ENCODE data around the gene PLXNC1.

- TF ChIP-seq RAD21 (IDR thresholded peaks at IDR 0.05) (no peak), CTCF (IDR thresholded peaks at IDR 0.05; ENCODE audit: low read depth, low read length, missing input control) (no peak), REST (IDR thresholded peaks at IDR 0.05) (no peak), YY1 (IDR thresholded peaks at IDR 0.05) (no peak), RXRA (IDR thresholded peaks at IDR 0.05) (no peak), FOXA1 (IDR thresholded peaks at IDR 0.05) (no peak), HNF4G (IDR thresholded peaks at IDR 0.05) (no peak), TAF1 (conservative IDR thresholded peaks at IDR 0.05) (no peak), SP1 (IDR thresholded peaks at IDR 0.05) (no peak), EGR1 (IDR thresholded peaks at IDR 0.05; ENCODE audit: low read depth in 2 of 2) (no peak)
- TF ChIP-seq, protein P1, sequence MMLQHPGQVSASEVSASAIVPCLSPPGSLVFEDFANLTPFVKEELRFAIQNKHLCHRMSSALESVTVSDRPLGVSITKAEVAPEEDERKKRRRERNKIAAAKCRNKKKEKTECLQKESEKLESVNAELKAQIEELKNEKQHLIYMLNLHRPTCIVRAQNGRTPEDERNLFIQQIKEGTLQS (IDR thresholded peaks at IDR 0.05), result no peak
- TF ChIP-seq, protein P2, sequence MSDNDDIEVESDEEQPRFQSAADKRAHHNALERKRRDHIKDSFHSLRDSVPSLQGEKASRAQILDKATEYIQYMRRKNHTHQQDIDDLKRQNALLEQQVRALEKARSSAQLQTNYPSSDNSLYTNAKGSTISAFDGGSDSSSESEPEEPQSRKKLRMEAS (IDR thresholded peaks at IDR 0.05), result no peak
Measured at GRCh38 chr12:94180558-94181296, 32.4 kb downstream of the PLXNC1 start.
